HG03565 (cell line): ENCODE data around the gene CLCN6.

Experiments used
- ATAC-seq: cut with Tn5 transposase; IDR thresholded peaks from one replicate; pipeline ENCODE4 v1.9.1; 2021; ENCODE audit warnings: mild to moderate bottlenecking, moderate library complexity; ENCODE audit not compliant: unreplicated experiment

Gene CLCN6

DNA sequence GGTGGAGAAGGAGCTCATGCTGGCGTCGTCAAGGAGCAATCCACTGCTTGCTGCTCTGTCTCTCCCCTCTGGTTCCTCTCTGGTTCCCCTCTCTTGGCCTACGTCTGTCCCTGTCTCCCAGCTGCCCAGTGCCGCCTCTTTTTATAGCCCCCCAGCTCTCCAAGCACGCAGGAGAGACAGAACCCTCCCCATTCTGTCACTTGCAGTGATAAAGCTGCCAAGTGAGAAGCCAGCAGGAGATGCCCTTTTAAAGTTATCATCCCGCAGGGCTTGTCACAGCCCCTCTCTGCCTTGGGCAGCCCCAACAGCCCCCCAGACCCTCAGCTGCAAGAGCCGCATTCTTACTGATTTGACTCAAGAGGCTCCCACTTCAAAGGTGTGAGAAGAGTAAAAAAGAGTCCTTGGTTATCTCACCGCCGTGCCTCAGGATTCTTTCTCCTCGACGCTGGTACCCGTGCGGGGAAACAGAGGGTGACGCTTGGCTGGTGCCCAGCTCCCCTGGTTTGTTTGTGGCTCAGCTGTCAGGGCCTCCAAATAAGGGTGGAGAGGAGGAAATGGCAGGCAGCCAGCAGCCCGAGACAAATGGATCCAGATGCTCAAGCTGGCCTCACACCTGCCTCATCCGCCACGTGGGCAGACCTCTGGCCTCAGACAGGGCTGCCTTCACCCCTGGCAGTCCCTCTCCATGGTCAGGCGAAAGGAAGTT, 41.8 kb downstream of the CLCN6 start, which contains the start of gene NPPA:
TSS of gene NPPA (minus strand) at position 117 of the 706 bp plus-strand sequence. CDS start at position 18, 99 bp downstream.
- no peak for ATAC-seq

DNA sequence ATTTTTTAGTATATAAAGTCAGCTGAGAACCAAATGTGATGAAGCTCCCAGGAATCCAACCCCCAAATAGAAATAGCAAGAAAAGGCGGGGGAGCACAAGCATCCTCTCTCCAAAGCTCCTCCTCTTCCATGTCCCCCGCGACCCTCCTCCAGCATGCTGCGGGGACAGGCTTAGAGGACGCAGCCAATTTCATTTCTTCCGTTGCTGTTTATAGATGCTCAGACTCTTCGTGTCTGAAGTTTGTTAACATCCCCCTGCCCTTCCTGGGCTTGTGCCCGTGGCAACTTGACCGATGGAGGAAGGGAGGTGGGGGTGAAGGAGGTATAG, 42.3 kb downstream of the CLCN6 start:
- ATAC-seq, result no peak

DNA sequence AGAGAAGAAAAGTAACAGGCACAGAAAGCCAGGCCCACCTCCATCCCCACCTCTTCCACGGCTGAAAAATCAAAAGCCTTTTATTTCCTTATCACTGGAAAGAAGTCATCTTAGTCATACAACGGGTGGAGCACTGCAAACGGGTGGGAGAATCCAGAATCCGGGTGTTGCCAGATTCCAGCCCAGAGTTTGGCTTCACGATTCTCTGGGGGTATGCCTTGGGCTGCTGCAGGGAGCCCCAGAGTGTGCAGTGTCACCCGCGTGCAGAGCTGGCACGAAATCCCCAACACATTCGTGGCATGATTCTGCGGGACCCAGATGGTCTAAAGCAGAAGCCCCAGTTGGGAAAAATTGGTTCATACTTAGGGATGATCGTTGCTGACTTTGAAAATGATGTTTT, 44.2 kb downstream of the CLCN6 start:
- ATAC-seq, result no peak

DNA sequence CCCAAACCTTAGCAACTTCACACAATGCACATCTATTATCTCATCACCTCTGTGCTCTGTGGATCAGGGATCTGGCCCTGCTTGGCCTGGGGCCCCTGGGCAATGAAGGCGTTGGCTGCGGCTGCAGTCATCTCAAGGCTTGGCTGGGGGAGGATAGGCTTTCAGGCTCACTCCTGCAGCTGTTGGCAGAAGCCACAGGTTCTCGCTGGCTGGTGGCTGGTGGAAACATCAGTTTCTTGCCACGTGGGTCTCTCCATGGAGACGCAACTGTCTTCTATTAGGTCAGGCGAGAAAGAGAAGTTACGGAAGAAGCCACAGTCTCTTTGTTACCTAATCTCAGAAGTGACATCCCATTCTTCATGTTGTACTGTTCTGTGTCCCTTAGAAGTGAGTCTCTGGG, 45.2 kb downstream of the CLCN6 start:
- ATAC-seq, result no peak

DNA sequence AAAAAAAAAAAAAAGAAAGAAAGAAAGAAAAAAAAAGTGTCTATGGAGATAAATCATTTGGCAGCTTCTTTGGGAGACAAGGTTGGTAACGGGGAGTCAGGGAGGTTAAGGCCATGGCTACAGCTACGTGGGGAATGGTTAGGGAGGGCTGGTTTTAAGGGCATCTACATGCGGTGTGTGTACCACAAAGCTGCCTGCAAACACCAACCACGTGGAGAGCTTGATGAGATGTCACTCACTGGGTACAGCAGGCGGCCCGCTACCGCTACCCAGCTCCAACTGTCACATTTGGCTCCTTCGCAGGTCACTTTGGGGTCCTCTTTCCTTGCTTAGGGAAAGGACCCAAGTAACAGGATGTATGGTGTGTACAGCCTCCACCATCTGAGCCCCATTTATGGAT, 48.5 kb downstream of the CLCN6 start:
- no peak for ATAC-seq

DNA sequence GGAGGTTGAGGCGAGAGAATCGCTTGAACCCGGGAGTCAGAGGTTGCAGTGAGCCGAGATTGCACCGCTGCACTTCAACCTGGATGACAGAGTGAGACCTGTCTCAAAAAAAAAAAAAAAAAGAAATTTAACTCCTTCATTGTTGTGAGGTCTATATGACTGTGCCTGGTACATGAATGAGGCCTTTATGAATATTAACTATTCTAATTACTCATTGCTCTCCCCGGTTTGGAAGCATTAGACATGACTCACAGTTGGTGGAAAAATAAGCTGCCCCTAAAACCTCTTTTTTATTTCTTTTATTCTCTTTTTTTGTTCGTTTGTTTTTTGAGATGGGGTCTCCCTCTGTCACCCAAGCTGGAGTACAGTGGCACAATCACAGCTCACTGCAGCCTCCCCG, 49.4 kb downstream of the CLCN6 start:
- no peak for ATAC-seq

DNA sequence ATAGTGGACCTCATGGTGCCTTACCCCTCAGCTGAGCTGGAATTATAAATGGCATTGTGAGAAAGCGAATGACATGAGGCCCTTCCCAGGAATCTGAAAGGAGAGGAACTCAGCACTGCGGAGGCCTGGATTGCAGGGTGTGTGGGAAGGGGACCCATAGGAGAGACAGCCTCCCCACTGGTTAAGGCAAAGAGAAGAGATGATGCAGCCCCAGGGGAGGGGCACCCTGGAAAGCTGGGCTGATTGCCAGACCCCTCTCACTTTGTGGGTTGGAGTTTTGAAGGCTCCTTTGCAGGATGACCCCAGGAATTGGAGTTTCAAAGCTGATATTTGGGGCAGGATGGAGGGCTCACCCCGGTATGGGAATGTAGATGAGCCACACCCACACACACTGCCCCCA, 50.7 kb downstream of the CLCN6 start:
- no peak for ATAC-seq

DNA sequence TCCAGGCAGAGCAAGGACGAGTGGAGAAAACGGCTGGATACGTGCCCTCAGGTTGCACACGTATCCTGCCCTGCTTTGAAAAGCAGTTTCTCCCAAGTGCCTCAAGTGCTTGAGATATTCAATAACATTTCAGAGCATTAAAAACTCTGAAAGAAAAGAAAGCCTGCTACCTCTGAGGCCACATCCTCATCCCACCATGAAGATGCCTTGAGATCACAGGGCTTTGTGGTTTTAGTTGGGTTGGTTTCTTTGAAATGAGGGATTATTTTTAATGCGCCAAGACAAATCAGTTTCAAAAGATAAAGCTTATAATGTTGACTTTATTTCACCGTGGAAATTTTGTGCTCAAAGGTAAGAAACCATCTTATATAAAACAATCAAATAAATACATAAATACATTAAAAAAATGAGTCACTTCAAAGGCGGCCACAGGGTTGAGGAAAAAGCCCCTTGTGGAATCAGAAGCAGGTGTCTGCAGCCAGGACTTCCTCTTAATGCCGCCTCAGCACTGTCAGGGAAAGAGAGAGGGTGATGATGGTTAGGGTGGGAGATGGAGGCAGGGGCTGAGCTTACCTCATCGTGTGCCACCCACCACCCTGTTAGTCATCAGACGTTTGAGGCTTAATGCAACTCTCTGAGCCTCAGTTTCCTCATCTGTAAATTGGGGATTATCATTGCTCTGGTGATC, 51.3 kb downstream of the CLCN6 start:
- no peak for ATAC-seq

DNA sequence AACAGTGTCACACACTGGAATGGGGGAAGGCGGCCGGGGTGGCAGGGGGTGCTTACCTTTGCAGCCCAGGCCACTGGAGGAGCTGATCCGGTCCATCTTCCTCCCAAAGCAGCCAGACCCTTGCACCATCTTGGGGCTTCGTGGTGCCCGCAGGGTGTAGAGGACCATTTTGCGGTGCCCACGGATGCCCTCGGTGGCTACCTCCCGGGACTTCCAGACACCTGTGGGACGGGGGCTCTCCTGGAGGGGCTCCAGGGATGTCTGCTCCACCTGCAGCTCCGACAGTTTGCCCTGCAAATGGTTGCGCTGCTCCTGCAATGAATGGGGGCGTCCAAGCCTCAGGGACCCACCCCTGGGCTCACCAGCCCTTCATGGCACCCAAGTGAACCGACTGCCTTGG, 52.2 kb downstream of the CLCN6 start:
- ATAC-seq, result no peak

DNA sequence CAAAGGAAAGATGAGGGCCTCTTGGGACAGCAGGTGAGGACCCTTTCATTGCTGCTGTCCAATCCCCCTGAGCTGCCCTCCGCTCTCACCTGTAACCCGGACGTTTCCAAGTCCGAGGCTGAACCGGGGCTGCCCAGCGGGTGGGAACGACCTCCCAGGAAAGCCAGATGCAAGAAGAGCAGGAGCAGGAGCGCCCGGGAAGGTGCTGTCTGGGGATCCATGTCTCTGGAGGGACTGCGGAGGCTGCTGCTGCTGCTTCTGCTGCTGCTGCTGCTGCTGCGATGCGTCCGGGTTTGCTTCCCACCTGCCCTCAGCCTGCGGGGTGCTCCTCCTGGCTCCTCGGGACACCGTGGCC, 52.6 kb downstream of the CLCN6 start, which contains the start of gene NPPB:
TSS of gene NPPB (minus strand) at position 333 of the 355 bp plus-strand sequence. CDS start at position 221, 112 bp downstream.
- ATAC-seq, result no peak

DNA sequence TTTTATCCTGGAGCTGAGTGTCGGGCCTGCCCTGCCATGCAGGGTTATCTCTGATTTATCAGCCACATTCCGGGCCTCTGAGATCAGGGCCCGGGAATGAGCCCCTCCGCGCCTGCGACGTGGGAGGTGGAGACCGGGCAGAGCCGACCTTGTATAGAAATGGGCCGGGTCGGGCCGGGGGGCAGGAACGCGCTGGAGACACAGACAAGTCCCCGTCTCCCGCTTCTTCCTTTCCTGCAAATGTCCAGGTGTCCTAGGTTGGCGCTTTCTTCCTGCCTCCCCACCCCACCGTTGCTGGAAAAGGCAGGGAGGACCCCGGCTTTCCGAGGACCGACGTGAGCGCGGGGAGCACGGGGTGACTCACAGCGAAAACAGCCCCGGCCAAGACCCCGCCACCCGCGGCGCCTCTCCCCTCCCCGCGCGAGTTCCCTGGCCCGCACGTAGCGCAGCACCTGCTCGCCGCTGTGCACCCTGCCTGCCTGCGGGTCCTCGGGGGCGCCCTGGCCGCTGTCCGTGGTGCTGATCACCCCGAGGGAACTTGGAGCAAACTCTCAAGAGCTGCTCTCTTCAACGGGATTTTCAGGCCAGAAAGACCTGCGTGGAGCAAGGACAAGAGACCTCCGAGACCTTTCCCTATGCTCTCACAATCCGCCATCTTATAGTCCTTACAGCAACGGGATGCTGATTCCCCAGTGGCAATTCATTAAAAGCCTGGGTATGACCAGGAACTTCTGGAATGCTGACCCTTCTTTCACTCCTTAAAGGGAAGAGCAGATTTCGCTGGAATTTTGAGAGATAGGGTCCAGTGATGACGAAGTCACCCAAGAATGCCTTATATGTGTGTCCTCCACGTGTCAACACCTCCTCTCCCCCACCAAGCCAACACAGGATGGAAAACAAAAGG, 53.2 kb downstream of the CLCN6 start:
- ATAC-seq, result no peak

DNA sequence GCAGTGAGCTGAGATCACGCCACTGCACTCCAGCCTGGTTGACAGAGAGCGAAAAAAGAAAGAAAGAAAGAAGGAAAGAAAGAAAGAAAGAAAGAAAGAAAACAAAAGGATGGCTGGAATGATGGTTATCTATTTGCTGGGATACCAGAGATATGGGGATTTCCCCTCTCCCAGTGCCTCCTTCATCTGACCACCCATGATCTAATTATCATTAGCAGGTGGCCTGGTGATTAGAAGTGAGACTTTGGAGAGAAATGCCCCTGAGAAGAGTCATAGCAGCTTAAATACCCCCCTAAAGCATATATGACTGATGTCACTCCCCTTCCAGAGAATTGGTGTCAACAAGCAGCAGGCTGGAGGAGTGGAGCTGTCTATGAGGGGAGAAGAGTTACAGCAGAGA, 54.1 kb downstream of the CLCN6 start:
- ATAC-seq, result no peak

DNA sequence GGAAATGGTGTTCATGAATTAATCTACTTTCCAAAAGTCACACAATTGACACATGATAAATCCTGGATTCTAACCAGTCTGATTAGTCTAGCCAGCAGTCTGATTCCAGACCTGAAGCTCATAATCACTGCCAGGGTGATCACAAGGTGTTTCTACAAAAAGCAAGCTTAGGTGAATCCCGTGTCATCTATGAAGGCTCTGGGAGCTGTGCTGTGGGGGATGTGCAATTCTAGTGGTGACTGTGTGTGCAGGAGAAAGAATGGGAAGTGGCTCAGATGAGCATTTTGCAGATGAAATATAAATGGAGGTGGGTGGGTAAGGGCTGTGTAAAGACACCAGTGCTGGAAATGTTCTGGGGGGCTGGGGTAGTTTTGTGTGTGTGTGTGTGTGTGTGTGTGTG, 54.6 kb downstream of the CLCN6 start:
- no peak for ATAC-seq

DNA sequence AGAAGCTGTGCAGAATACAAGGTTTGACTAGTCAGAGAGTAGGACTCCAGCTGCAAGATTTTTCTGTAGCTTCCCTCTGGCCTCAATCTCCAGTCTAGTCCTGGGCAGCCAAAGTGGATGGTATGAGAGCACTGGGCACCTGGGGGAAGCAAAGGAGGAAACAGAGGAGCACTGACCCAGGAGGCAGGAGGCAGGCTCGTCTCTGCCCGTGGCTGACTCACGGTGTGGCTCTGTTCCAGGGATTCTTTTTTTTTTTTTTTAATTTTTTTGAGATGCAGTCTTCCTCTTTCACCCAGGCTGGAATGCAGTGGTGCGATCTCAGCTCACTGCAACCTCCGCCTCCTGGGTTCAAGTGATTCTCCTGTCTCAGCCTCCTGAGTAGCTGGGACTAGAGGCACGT, 56.9 kb downstream of the CLCN6 start:
- no peak for ATAC-seq

DNA sequence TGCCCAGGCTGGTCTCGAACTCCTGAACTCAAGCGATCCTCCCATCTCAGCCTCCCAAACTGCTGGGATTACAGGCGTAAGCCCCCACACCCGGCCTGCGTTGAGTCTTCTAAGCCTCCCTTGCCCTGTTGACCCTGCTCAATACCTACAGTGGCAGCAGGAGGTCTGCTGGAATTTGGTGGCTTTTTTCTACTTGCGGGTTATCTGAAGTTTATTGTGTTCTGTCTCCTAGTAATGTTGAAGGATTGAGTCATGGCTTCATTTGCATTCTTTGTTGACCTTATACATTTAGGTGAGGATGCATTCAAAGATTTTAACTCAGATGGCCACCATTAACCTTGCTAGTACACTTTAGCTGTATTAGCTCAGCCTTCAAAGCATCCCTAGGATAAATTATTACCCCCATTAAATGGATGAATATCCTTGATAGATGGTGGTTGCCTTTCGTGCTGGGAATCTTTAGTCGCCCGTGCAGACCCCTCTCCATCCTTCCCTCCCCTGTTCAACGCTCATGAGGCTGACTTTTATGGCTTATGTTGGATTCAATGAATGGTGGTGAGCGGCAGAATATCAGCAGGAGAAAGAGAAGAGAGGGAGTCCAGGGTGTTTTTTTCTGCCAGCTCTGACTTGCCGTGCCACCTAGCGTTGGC, 62.5 kb downstream of the CLCN6 start:
- ATAC-seq, result no peak

DNA sequence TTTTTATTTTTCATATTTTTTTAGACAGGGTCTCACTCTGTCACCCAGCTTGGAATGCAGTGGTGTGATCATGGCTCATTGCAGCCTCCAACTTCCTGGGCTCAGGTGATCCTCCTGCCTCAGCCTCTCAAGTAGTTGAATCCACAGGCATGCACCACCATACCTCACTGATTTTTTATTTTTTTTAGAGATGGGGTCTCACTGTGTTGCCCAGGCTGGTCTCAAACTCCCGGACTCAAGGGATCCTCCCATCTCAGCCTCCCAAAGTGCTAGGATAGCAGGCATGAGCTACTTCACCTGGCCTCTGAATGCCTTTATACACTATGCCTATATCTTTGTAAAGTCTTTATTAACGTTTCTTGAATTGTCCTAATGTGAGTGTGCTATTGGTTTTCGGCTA, 63.1 kb downstream of the CLCN6 start:
- no peak for ATAC-seq

DNA sequence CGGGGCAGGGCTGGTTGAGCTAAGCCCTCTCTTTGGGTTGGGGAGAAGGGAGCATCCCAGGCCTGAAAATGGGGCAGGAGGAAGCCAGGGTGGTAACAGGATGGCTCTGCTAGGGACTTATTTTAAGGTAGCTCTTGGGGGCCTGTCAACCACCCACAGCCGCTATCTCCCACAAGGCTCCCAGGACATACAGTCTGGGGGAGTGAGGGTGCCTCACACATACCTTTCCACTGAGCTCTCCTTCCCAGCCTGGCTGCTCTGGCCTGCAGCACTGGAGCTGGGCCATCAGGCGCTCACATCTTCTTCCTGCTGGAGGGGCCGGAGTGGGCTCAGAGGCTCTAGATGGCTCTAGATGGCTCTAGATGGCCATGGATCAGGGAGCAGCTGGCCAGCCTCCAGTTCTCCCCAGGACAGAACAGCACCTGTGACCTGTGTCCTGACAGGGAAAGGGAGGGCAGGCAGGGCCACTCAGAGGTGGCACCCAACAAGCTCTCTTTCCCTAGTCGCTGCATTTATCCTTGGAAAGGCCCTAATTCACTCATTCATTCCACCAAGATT, 63.7 kb downstream of the CLCN6 start:
- ATAC-seq, result no peak

DNA sequence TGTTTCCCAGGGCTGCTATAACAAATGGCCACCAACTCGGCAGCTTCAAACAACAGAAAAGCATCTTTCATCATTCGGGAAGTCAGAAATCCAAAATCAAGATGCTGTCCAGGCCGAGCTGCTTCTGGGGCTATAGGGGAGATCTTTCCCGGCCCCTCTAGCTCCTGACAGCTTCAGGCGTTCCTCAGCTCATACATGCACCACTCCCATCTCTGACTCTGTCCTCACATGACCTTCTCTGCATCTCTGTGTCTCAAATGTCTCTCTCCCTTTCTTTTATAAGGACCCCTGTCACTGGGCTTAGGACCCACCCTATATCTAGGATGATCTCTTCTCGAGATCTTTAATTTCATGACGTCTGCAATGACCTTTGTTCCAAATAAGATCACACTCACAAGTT, 66.6 kb downstream of the CLCN6 start:
- no peak for ATAC-seq

DNA sequence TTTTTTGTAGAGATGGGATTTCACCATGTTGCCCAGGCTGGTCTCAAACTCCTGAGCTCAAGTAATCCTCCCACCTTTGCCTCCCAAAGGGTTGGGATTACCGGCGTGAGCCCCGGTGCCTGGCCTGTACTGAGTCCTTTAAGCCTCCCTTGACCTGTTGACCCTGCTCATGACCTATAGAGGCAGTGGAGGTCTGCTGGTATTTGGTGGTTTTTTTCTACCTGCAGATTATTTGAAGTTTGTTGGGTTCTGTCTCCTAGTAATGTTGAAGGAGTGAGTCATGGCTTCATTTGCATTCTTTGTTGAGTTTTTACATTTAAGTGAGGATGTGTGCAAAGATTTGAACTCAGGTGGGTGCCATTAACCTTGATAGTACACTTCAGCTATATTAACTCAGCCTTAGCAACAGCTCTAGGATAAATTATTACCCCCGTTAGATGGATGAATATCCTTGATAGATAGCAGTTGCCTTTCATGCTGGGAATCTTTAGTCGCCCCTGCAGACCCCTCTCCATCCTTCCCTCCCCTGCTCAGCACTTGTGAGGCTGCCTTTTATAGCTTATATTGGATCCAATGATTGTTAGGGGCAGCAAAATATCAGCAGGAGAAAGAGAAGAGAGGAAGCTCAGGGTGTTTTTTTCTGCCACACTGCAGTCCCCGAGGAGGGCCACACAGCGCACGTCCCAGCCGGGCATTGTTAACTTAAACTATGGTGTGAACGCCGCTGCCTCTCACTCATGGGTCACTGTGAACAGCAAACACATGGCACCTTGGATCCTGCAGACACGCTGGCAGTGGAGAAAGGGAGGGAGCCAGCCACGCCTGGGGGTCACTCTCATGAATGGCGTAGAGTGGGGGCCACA, 67.6 kb downstream of the CLCN6 start:
- ATAC-seq, result no peak

DNA sequence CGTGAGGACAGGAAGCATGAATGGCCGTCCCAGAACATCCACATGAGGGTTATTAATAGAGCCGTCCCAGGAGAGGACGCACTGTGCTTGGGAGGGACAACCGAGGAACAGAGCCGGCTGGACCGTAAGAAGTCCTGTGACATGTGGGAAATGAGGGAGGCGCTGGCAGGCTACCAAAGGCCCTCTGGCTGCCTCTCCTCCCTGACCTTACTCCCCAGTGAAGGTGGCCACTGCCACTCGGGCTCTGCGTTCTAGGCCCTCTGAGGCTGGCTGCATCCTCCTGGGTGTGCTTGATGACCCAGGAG, 68.2 kb downstream of the CLCN6 start:
- no peak for ATAC-seq
